ENCODE results near the gene DUSP22.

DUSP22 gene

GRCh38 chr6:286681-287488 is 5.4 kb upstream of the DUSP22 start:
- Histone ChIP-seq H3K79me2 (ENCODE audit: control insufficient read depth, insufficient read depth, low read length, poor library complexity) (no peaks in the 10 kb centered on the region), H2BK120ac (ENCODE audit: insufficient read depth, low read length, poor library complexity) (no peak overlapping the region), H3K14ac (ENCODE audit: low read length) (no peak overlapping the region), H3K79me1 (ENCODE audit: low read length) (peaks cover 3% of the 10 kb centered on the region), H2AK5ac (ENCODE audit: low read length) (no peak overlapping the region), H4K91ac (ENCODE audit: low read depth, low read length) (no peak overlapping the region), H3K18ac (ENCODE audit: low read length) (no peak overlapping the region), H2AFZ (ENCODE audit: insufficient read depth, low read length, poor library complexity) (no peak overlapping the region), H4K8ac (ENCODE audit: low read depth, low read length) (no peak overlapping the region), H3K4me3 (ENCODE audit: low read depth, low read length) (no peak overlapping the region), H3K4ac (ENCODE audit: low read depth, low read length) (no peak overlapping the region), H3K23ac (ENCODE audit: low read length) (no peak overlapping the region), H3K9ac (ENCODE audit: low read length) (no peak overlapping the region), H3K27me3 (ENCODE audit: insufficient read depth, low read length) (no peaks in the 10 kb centered on the region), H3K9me3 (ENCODE audit: insufficient read depth, low read depth, low read length) (peaks cover 25% of the 10 kb centered on the region), H4K12ac (ENCODE audit: low read depth, low read length) (no peak overlapping the region), H3K36me3 (ENCODE audit: control insufficient read depth in 1 of 2, insufficient read depth in 2 of 2, low read length in 2 of 2) (no peaks in the 10 kb centered on the region), H3K4me1 (ENCODE audit: control insufficient read depth in 1 of 2, insufficient read depth in 2 of 2, low read length in 2 of 2) (no peaks in the 10 kb centered on the region), H3K27ac (ENCODE audit: low read depth, low read length) (no peak overlapping the region), H2BK5ac (ENCODE audit: low read depth, low read length, poor library complexity) (no peak overlapping the region), H3K4me2 (ENCODE audit: low read length) (no peak overlapping the region), H2BK12ac (ENCODE audit: low read length) (no peak overlapping the region)
- WGBS (ENCODE audit: extremely low coverage, insufficient coverage, insufficient read length), result no CpG with 5 or more reads among the region's 10 CpGs
- no peak for DNase-seq

GRCh38 chr6:287489-287860 is 4.8 kb upstream of the DUSP22 start:
- no peak overlapping the region for H3K14ac ChIP-seq (ENCODE audit: low read length)
- no peak overlapping the region for H3K4ac ChIP-seq (ENCODE audit: low read depth, low read length)
- no peak overlapping the region for H2BK12ac ChIP-seq (ENCODE audit: low read length)
- no peak overlapping the region for H3K4me2 ChIP-seq (ENCODE audit: low read length)
- WGBS (ENCODE audit: extremely low coverage, insufficient coverage, insufficient read length), result no CpG with 5 or more reads among the region's 3 CpGs
- no peak overlapping the region for H3K18ac ChIP-seq (ENCODE audit: low read length)
- no peak overlapping the region for H4K91ac ChIP-seq (ENCODE audit: low read depth, low read length)
- H2AFZ ChIP-seq (ENCODE audit: insufficient read depth, low read length, poor library complexity), result no peak overlapping the region
- no peak overlapping the region for H4K8ac ChIP-seq (ENCODE audit: low read depth, low read length)
- H3K27ac ChIP-seq (ENCODE audit: low read depth, low read length), result no peak overlapping the region
- no peak for DNase-seq
- no peak overlapping the region for H3K9ac ChIP-seq (ENCODE audit: low read length)
- H2BK5ac ChIP-seq (ENCODE audit: low read depth, low read length, poor library complexity), result no peak overlapping the region
- no peak overlapping the region for H2BK120ac ChIP-seq (ENCODE audit: insufficient read depth, low read length, poor library complexity)
- H3K4me3 ChIP-seq (ENCODE audit: low read depth, low read length), result no peak overlapping the region
- H3K9me3 ChIP-seq (ENCODE audit: insufficient read depth, low read depth, low read length), result peaks cover 25% of the 10 kb centered on the region
- no peaks in the 10 kb centered on the region for H3K27me3 ChIP-seq (ENCODE audit: insufficient read depth, low read length)
- H2AK5ac ChIP-seq (ENCODE audit: low read length), result no peak overlapping the region
- no peak overlapping the region for H3K23ac ChIP-seq (ENCODE audit: low read length)
- peaks cover 8% of the 10 kb centered on the region for H3K79me1 ChIP-seq (ENCODE audit: low read length)
- H4K12ac ChIP-seq (ENCODE audit: low read depth, low read length), result no peak overlapping the region
- H3K4me1 ChIP-seq (ENCODE audit: control insufficient read depth in 1 of 2, insufficient read depth in 2 of 2, low read length in 2 of 2), result no peaks in the 10 kb centered on the region
- H3K36me3 ChIP-seq (ENCODE audit: control insufficient read depth in 1 of 2, insufficient read depth in 2 of 2, low read length in 2 of 2), result no peaks in the 10 kb centered on the region
- H3K79me2 ChIP-seq (ENCODE audit: control insufficient read depth, insufficient read depth, low read length, poor library complexity), result peaks cover 4% of the 10 kb centered on the region

GRCh38 chr6:288866-289265 is 3.4 kb upstream of the DUSP22 start:
- H4K91ac ChIP-seq (ENCODE audit: low read depth, low read length), result no peak overlapping the region
- no peak overlapping the region for H3K4me3 ChIP-seq (ENCODE audit: low read depth, low read length)
- H3K36me3 ChIP-seq (ENCODE audit: control insufficient read depth in 1 of 2, insufficient read depth in 2 of 2, low read length in 2 of 2), result no peaks in the 10 kb centered on the region
- H2BK12ac ChIP-seq (ENCODE audit: low read length), result no peak overlapping the region
- H3K9ac ChIP-seq (ENCODE audit: low read length), result no peak overlapping the region
- H2AK5ac ChIP-seq (ENCODE audit: low read length), result no peak overlapping the region
- H2BK5ac ChIP-seq (ENCODE audit: low read depth, low read length, poor library complexity), result no peak overlapping the region
- H3K23ac ChIP-seq (ENCODE audit: low read length), result no peak overlapping the region
- H3K14ac ChIP-seq (ENCODE audit: low read length), result no peak overlapping the region
- peaks cover 23% of the 10 kb centered on the region for H3K9me3 ChIP-seq (ENCODE audit: insufficient read depth, low read depth, low read length)
- H3K27ac ChIP-seq (ENCODE audit: low read depth, low read length), result no peak overlapping the region
- H2AFZ ChIP-seq (ENCODE audit: insufficient read depth, low read length, poor library complexity), result no peak overlapping the region
- no peak overlapping the region for H4K12ac ChIP-seq (ENCODE audit: low read depth, low read length)
- H3K79me2 ChIP-seq (ENCODE audit: control insufficient read depth, insufficient read depth, low read length, poor library complexity), result peaks cover 4% of the 10 kb centered on the region
- peaks cover 9% of the 10 kb centered on the region for H3K79me1 ChIP-seq (ENCODE audit: low read length)
- WGBS (ENCODE audit: extremely low coverage, insufficient coverage, insufficient read length), result no CpG with 5 or more reads among the region's 3 CpGs
- H3K27me3 ChIP-seq (ENCODE audit: insufficient read depth, low read length), result no peaks in the 10 kb centered on the region
- DNase-seq, result no peak
- H4K8ac ChIP-seq (ENCODE audit: low read depth, low read length), result no peak overlapping the region
- no peak overlapping the region for H3K4ac ChIP-seq (ENCODE audit: low read depth, low read length)
- H3K4me2 ChIP-seq (ENCODE audit: low read length), result no peak overlapping the region
- peaks cover 0 to 2% of the 10 kb centered on the region in 2 experiments for H3K4me1 ChIP-seq (ENCODE audit: control insufficient read depth in 1 of 2, insufficient read depth in 2 of 2, low read length in 2 of 2)
- no peak overlapping the region for H3K18ac ChIP-seq (ENCODE audit: low read length)
- no peak overlapping the region for H2BK120ac ChIP-seq (ENCODE audit: insufficient read depth, low read length, poor library complexity)

- H3K4ac ChIP-seq (ENCODE audit: low read depth, low read length), result no peak overlapping the region
- H3K14ac ChIP-seq (ENCODE audit: low read length), result no peak overlapping the region
- peaks cover 9% of the 10 kb centered on the region for H3K79me1 ChIP-seq (ENCODE audit: low read length)
- no peak overlapping the region for H2BK12ac ChIP-seq (ENCODE audit: low read length)
- H4K91ac ChIP-seq (ENCODE audit: low read depth, low read length), result no peak overlapping the region
- no peak overlapping the region for H4K8ac ChIP-seq (ENCODE audit: low read depth, low read length)
- H3K23ac ChIP-seq (ENCODE audit: low read length), result no peak overlapping the region
- peaks cover 4% of the 10 kb centered on the region for H3K79me2 ChIP-seq (ENCODE audit: control insufficient read depth, insufficient read depth, low read length, poor library complexity)
- no peak for DNase-seq
- H3K18ac ChIP-seq (ENCODE audit: low read length), result no peak overlapping the region
- peaks cover 0 to 2% of the 10 kb centered on the region in 2 experiments for H3K4me1 ChIP-seq (ENCODE audit: control insufficient read depth in 1 of 2, insufficient read depth in 2 of 2, low read length in 2 of 2)
- no peak overlapping the region for H2BK5ac ChIP-seq (ENCODE audit: low read depth, low read length, poor library complexity)
- H3K27me3 ChIP-seq (ENCODE audit: insufficient read depth, low read length), result no peaks in the 10 kb centered on the region
- H3K4me3 ChIP-seq (ENCODE audit: low read depth, low read length), result no peak overlapping the region
- H3K9ac ChIP-seq (ENCODE audit: low read length), result no peak overlapping the region
- no peaks in the 10 kb centered on the region for H3K36me3 ChIP-seq (ENCODE audit: control insufficient read depth in 1 of 2, insufficient read depth in 2 of 2, low read length in 2 of 2)
- no peak overlapping the region for H4K12ac ChIP-seq (ENCODE audit: low read depth, low read length)
- no peak overlapping the region for H2BK120ac ChIP-seq (ENCODE audit: insufficient read depth, low read length, poor library complexity)
- H3K4me2 ChIP-seq (ENCODE audit: low read length), result no peak overlapping the region
- no CpG with 5 or more reads among the region's 9 CpGs for WGBS (ENCODE audit: extremely low coverage, insufficient coverage, insufficient read length)
- H3K27ac ChIP-seq (ENCODE audit: low read depth, low read length), result no peak overlapping the region
- H2AFZ ChIP-seq (ENCODE audit: insufficient read depth, low read length, poor library complexity), result no peak overlapping the region
- H3K9me3 ChIP-seq (ENCODE audit: insufficient read depth, low read depth, low read length), result peaks cover 23% of the 10 kb centered on the region
- H2AK5ac ChIP-seq (ENCODE audit: low read length), result no peak overlapping the region
Observed at GRCh38 chr6:290111-290922, 2.0 kb upstream of the DUSP22 start.
